ENCODE measurements around the gene MLH1.
"Not testable (repeated sequence)": the region's sequence is repeated elsewhere in the genome, so short reads cannot be mapped to it uniquely, and the experiment has no call there.

MLH1 gene

DNA sequence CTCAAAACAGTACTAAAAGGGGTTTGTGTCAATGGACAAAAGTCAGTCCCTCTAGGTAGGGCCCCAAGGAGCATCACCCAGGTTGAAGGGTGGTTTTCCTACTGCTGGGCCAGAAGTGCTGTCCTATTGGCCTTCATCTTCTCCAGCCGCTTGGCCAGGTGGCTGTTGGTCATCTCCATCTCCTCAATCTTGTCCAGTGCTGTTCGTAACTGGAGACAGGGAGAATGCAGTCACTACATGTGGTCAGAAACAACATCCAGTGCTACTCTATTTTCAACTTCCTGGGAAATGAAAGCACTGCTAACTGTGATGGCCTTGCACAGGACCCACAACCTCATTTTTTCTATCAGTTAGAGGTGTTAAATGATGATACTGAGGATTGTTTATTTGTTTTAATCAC, 60.4 kb downstream of the MLH1 start:
- H3K4me1 ChIP-seq (ENCODE audit: control insufficient read depth, insufficient read depth, low read length) = no peaks in the 10 kb centered on the region

DNA sequence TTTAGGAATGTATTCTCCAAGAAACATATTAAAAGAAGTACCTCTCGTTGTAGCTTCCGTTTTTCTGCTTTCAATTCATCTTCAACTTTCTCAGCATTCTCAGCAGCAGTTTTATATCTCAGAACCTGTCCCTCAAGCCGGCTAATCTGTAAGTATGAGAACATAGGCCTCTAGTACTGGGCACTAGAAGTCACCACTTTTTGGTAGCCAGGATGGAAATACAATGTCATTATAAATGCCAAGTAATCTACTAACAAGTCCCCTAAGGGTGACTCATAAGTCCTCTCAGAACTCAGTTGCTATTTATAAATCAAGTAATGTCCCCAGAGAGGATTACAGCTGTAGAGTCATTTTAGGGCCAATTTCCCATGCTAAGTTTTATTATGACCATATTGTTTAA, 61.1 kb downstream of the MLH1 start:
- no peaks in the 10 kb centered on the region for H3K4me1 ChIP-seq (ENCODE audit: control insufficient read depth, insufficient read depth, low read length)
- H3K4me3 ChIP-seq (ENCODE audit: insufficient read depth, low read depth, low read length) = no peak overlapping the region
- no peak overlapping the region for H3K27ac ChIP-seq (ENCODE audit: insufficient read depth, low read depth, low read length, poor library complexity, severe bottlenecking)
- H3K27me3 ChIP-seq (ENCODE audit: control insufficient read depth, insufficient read depth, low read length, poor library complexity, severe bottlenecking) = no peaks in the 10 kb centered on the region
- H3K9me3 ChIP-seq (ENCODE audit: control insufficient read depth, low read length) = no peaks in the 10 kb centered on the region
- WGBS, 2 experiments = 77 to 78% methylated on average over 3 of the region's 3 CpGs
- H3K36me3 ChIP-seq (ENCODE audit: control insufficient read depth, insufficient read depth, low read length) = peaks cover 15% of the 10 kb centered on the region

More for the DNA sequence above, 60.4 kb downstream of the MLH1 start:
- Histone ChIP-seq H3K4me3 (ENCODE audit: insufficient read depth, low read depth, low read length) (no peak overlapping the region), H3K27me3 (ENCODE audit: control insufficient read depth, insufficient read depth, low read length, poor library complexity, severe bottlenecking) (no peaks in the 10 kb centered on the region), H3K36me3 (ENCODE audit: control insufficient read depth, insufficient read depth, low read length) (peaks cover 15% of the 10 kb centered on the region), H3K9me3 (ENCODE audit: control insufficient read depth, low read length) (no peaks in the 10 kb centered on the region), H3K27ac (ENCODE audit: insufficient read depth, low read depth, low read length, poor library complexity, severe bottlenecking) (no peak overlapping the region)
- WGBS, 2 experiments = 93 to 97% methylated on average over 2 of the region's 2 CpGs

DNA sequence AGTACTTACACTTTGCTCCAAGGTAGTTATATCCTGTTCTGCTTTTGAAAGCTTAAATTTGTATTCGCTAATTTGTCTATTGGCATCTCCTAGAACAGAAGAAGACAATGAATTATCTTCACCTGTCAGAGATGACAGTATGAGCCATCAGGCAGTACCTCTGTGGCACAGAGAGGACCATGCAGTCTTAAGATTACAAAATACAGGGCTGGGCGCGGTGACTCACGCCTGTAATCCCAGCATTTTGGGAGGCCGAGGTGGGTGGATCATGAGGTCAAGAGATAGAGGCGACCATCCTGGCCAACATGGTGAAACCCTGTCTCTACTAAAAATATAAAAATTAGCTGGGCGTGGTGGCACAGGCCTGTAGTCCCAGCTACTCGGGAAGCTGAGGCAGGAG, 61.8 kb downstream of the MLH1 start:
- not testable (repeated sequence) for H3K27ac ChIP-seq (ENCODE audit: insufficient read depth, low read depth, low read length, poor library complexity, severe bottlenecking); H3K9me3 ChIP-seq (ENCODE audit: control insufficient read depth, low read length); H3K4me1 ChIP-seq (ENCODE audit: control insufficient read depth, insufficient read depth, low read length); H3K27me3 ChIP-seq (ENCODE audit: control insufficient read depth, insufficient read depth, low read length, poor library complexity, severe bottlenecking); H3K4me3 ChIP-seq (ENCODE audit: insufficient read depth, low read depth, low read length)
- peaks cover 11% of the 10 kb centered on the region for H3K36me3 ChIP-seq (ENCODE audit: control insufficient read depth, insufficient read depth, low read length)
- 91 to 92% methylated on average over 8 of the region's 8 CpGs for WGBS, 2 experiments

DNA sequence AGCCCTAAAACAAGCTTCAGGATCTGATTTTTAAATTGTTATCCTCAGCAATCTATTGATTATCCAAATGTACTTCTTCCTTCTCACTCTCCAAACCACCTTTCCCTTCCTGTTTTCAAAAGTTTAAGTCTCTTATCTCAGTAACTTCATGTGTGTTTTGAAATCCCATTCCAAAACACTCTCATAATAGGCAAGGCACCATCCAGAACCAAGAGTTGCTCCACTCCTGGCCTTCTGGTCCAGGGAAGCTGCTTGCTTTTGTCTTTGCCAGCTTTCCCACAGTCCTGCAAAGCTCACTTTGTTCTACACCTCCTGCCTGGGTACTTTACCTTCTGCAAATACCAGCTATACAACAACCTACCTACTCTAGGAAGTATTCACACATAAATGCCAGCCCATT, 63.5 kb downstream of the MLH1 start:
- Histone ChIP-seq H3K27me3 (ENCODE audit: control insufficient read depth, insufficient read depth, low read length, poor library complexity, severe bottlenecking) (no peaks in the 10 kb centered on the region), H3K9me3 (ENCODE audit: control insufficient read depth, low read length) (no peaks in the 10 kb centered on the region), H3K4me1 (ENCODE audit: control insufficient read depth, insufficient read depth, low read length) (no peaks in the 10 kb centered on the region), H3K36me3 (ENCODE audit: control insufficient read depth, insufficient read depth, low read length) (peaks cover 6% of the 10 kb centered on the region), H3K4me3 (ENCODE audit: insufficient read depth, low read depth, low read length) (no peak overlapping the region), H3K27ac (ENCODE audit: insufficient read depth, low read depth, low read length, poor library complexity, severe bottlenecking) (no peak overlapping the region)

DNA sequence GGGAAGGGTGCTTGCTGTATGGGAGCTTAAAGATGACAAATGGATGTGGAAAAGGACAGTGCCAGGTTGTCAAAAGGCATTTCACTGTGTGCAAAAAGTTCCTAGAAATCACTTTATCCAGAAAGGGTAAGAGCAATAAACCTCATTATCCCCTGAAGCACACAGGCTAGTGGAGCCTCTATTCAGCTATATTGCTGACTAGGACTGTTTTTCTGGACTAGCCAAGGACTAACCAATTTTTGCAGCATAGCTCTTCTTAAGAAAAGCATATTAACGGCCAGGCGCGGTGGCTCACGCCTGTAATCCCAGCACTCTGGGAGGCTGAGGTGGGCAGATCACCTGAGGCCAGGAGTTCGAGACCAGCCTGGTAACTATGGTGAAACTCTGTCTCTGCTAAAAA, 64.8 kb downstream of the MLH1 start:
- WGBS, 2 experiments = 86 to 92% methylated on average over 5 of the region's 5 CpGs
- Histone ChIP-seq H3K9me3 (ENCODE audit: control insufficient read depth, low read length) (no peaks in the 10 kb centered on the region), H3K27me3 (ENCODE audit: control insufficient read depth, insufficient read depth, low read length, poor library complexity, severe bottlenecking) (no peaks in the 10 kb centered on the region), H3K4me3 (ENCODE audit: insufficient read depth, low read depth, low read length) (no peak overlapping the region), H3K27ac (ENCODE audit: insufficient read depth, low read depth, low read length, poor library complexity, severe bottlenecking) (no peak overlapping the region), H3K4me1 (ENCODE audit: control insufficient read depth, insufficient read depth, low read length) (no peaks in the 10 kb centered on the region), H3K36me3 (ENCODE audit: control insufficient read depth, insufficient read depth, low read length) (peaks cover 6% of the 10 kb centered on the region)

DNA sequence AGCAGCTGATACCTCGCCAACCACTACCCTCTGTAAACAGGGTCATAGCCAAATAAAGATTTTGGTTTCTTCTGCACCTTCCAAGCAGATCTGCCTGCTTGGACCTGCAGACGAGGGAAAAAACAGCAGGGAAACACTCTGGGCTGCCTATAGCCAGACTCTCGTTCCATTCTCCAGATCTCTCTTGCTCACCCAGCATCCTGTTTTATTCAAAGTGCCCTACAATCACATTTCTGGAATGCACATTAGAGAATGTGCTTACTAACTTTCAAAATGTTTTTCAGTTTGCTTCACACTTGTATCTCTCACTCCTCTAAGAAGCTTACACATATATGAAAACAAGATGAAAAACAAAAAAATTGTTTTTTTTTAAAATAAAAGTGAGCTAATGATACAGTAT, 71.4 kb downstream of the MLH1 start:
- 90 to 95% methylated on average over 3 of the region's 3 CpGs for WGBS, 2 experiments
- H3K36me3 ChIP-seq (ENCODE audit: control insufficient read depth, insufficient read depth, low read length) = peaks cover 9% of the 10 kb centered on the region
- H3K27ac ChIP-seq (ENCODE audit: insufficient read depth, low read depth, low read length, poor library complexity, severe bottlenecking) = no peak overlapping the region
- no peaks in the 10 kb centered on the region for H3K4me1 ChIP-seq (ENCODE audit: control insufficient read depth, insufficient read depth, low read length)
- H3K27me3 ChIP-seq (ENCODE audit: control insufficient read depth, insufficient read depth, low read length, poor library complexity, severe bottlenecking) = no peaks in the 10 kb centered on the region
- no peaks in the 10 kb centered on the region for H3K9me3 ChIP-seq (ENCODE audit: control insufficient read depth, low read length)
- H3K4me3 ChIP-seq (ENCODE audit: insufficient read depth, low read depth, low read length) = no peak overlapping the region

DNA sequence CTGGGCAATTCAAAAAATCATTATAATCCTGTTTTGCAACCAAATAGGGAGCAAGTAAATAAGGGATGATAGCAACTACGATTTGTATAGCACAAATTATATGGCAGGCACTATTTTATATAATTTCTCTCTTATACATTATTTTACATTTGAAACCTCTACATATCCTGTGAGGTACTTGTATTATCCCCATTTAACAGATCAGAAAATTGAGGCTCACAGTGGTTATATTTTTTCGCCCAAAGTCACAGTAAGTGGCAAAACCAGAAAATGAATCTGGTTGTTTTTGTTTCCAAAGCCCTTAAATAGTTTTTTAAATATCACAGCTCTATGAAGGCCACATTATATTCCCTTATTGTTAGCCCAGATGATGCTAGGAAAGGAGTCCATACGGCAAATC, 74.3 kb downstream of the MLH1 start:
- no peak overlapping the region for H3K27ac ChIP-seq (ENCODE audit: insufficient read depth, low read depth, low read length, poor library complexity, severe bottlenecking)
- no peaks in the 10 kb centered on the region for H3K4me1 ChIP-seq (ENCODE audit: control insufficient read depth, insufficient read depth, low read length)
- WGBS, 2 experiments = 99 to 100% methylated on average over 2 to 3 of the region's 3 CpGs
- no peak overlapping the region for H3K4me3 ChIP-seq (ENCODE audit: insufficient read depth, low read depth, low read length)
- no peaks in the 10 kb centered on the region for H3K9me3 ChIP-seq (ENCODE audit: control insufficient read depth, low read length)
- H3K36me3 ChIP-seq (ENCODE audit: control insufficient read depth, insufficient read depth, low read length) = peaks cover 6% of the 10 kb centered on the region
- no peaks in the 10 kb centered on the region for H3K27me3 ChIP-seq (ENCODE audit: control insufficient read depth, insufficient read depth, low read length, poor library complexity, severe bottlenecking)

DNA sequence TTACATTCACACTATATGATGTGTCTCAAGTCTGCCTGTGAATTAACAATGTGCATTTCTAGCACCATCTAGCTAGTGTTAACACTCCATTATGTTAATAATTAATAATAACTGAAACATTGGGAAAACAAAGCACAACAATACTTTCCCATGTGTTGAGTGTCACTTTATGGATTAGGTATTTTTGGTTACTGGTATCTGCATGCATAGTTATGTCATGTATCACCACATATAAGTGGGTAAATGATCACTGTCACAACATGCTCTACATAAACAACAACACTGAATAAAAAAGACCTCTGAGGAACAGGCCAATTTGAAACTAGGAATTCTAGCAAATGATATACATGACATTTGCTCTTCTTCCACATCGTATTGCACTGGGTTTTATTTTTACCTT, 74.7 kb downstream of the MLH1 start:
- H3K4me1 ChIP-seq (ENCODE audit: control insufficient read depth, insufficient read depth, low read length) = no peaks in the 10 kb centered on the region
- no peak overlapping the region for H3K4me3 ChIP-seq (ENCODE audit: insufficient read depth, low read depth, low read length)
- H3K36me3 ChIP-seq (ENCODE audit: control insufficient read depth, insufficient read depth, low read length) = peaks cover 6% of the 10 kb centered on the region
- 95 to 97% methylated on average over 1 of the region's 1 CpG for WGBS, 2 experiments
- H3K9me3 ChIP-seq (ENCODE audit: control insufficient read depth, low read length) = no peaks in the 10 kb centered on the region
- H3K27me3 ChIP-seq (ENCODE audit: control insufficient read depth, insufficient read depth, low read length, poor library complexity, severe bottlenecking) = no peaks in the 10 kb centered on the region
- no peak overlapping the region for H3K27ac ChIP-seq (ENCODE audit: insufficient read depth, low read depth, low read length, poor library complexity, severe bottlenecking)

DNA sequence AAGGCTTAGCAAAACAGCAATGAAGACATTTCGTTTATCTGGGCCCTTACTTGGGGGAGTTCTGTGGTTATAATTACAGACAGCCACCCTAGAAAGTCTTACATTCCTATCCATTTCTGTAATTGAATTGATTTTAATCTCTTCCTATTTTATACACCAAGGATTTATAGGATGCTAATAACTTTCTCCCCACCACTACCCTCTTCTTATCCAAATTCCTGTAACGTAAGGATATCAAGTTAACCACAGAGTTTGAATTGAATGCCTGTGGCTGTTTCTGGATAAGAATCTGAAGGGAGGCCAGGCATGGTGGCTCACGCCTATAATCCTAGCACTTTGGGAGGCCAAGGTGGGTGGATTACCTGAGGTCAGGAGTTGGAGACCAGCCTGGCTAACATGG, 78.6 kb downstream of the MLH1 start:
- Histone ChIP-seq H3K9me3 (ENCODE audit: control insufficient read depth, low read length) (no peaks in the 10 kb centered on the region), H3K4me3 (ENCODE audit: insufficient read depth, low read depth, low read length) (no peak overlapping the region), H3K27ac (ENCODE audit: insufficient read depth, low read depth, low read length, poor library complexity, severe bottlenecking) (no peak overlapping the region), H3K36me3 (ENCODE audit: control insufficient read depth, insufficient read depth, low read length) (no peaks in the 10 kb centered on the region), H3K4me1 (ENCODE audit: control insufficient read depth, insufficient read depth, low read length) (no peaks in the 10 kb centered on the region), H3K27me3 (ENCODE audit: control insufficient read depth, insufficient read depth, low read length, poor library complexity, severe bottlenecking) (no peaks in the 10 kb centered on the region)
- 94 to 95% methylated on average over 2 to 3 of the region's 3 CpGs for WGBS, 2 experiments

DNA sequence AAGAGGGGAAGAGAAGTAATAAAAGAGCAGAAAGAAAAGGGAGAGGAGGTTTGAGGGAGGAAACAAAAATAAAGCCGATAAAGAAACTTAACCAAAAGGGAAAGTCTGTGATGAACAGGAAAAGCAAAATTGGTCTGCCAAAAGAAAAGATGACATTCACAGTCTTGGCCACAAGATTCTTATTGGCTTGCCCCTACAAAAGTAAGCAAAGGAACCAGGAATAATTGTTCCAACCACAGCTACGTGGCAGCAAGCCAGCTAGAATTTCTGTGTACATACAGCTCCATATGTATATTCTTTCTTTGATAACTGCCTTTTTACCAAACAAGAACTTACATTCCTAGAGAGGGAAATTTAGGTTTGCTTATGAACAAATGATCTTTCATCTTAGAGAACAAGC, 79.6 kb downstream of the MLH1 start:
- H3K36me3 ChIP-seq (ENCODE audit: control insufficient read depth, insufficient read depth, low read length) = no peaks in the 10 kb centered on the region
- no peaks in the 10 kb centered on the region for H3K27me3 ChIP-seq (ENCODE audit: control insufficient read depth, insufficient read depth, low read length, poor library complexity, severe bottlenecking)
- H3K4me3 ChIP-seq (ENCODE audit: insufficient read depth, low read depth, low read length) = no peak overlapping the region
- no peaks in the 10 kb centered on the region for H3K4me1 ChIP-seq (ENCODE audit: control insufficient read depth, insufficient read depth, low read length)
- no peaks in the 10 kb centered on the region for H3K9me3 ChIP-seq (ENCODE audit: control insufficient read depth, low read length)
- no peak overlapping the region for H3K27ac ChIP-seq (ENCODE audit: insufficient read depth, low read depth, low read length, poor library complexity, severe bottlenecking)
- 91 to 92% methylated on average over 2 of the region's 2 CpGs for WGBS, 2 experiments

DNA sequence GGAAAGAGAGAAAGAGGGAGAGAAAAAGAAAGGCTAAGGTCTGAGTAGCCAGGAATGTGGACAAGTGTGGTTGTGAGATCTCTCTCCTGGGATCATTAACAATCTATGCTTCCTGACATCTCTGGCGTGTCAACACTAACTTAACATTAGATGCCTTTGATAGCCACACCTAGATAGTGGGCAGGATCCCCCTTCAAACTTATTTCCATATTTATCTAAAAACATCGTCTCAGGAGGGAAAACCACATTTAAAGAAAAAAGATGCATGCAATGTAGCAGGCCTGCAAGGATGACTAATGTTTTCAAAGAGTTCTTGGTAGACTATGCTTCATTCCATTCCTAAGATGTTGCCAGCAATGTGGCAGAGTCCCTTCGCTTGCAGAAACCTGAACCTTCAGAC, 80.9 kb downstream of the MLH1 start:
- no peak overlapping the region for H3K27ac ChIP-seq (ENCODE audit: insufficient read depth, low read depth, low read length, poor library complexity, severe bottlenecking)

More for the DNA sequence above, 80.9 kb downstream of the MLH1 start:
- no peaks in the 10 kb centered on the region for H3K27me3 ChIP-seq (ENCODE audit: control insufficient read depth, insufficient read depth, low read length, poor library complexity, severe bottlenecking)
- no peaks in the 10 kb centered on the region for H3K4me1 ChIP-seq (ENCODE audit: control insufficient read depth, insufficient read depth, low read length)
- H3K4me3 ChIP-seq (ENCODE audit: insufficient read depth, low read depth, low read length) = no peak overlapping the region
- H3K9me3 ChIP-seq (ENCODE audit: control insufficient read depth, low read length) = no peaks in the 10 kb centered on the region
- no peaks in the 10 kb centered on the region for H3K36me3 ChIP-seq (ENCODE audit: control insufficient read depth, insufficient read depth, low read length)
- WGBS, 2 experiments = 62 to 66% methylated on average over 3 of the region's 3 CpGs
